MM.1S (cell line): ENCODE results near the gene RPTOR.

Experiments used
- EZH2 ChIP-seq: fragments of 300-600 bp; sonication (generic); optimal IDR thresholded peaks from 2 replicates; pipeline ENCODE3; 2017; ENCODE audit warnings: low read depth, mild to moderate bottlenecking, antibody characterized with exemption, low read length, mixed read lengths
- TF ChIP-seq, protein P1 (sequence below): fragments of 300-600 bp; sonication (generic); IDR thresholded peaks from 2 replicates; pipeline ENCODE4 v1.5.1; 2016; ENCODE audit warnings: antibody characterized with exemption, low read length, mixed read lengths

DNA sequence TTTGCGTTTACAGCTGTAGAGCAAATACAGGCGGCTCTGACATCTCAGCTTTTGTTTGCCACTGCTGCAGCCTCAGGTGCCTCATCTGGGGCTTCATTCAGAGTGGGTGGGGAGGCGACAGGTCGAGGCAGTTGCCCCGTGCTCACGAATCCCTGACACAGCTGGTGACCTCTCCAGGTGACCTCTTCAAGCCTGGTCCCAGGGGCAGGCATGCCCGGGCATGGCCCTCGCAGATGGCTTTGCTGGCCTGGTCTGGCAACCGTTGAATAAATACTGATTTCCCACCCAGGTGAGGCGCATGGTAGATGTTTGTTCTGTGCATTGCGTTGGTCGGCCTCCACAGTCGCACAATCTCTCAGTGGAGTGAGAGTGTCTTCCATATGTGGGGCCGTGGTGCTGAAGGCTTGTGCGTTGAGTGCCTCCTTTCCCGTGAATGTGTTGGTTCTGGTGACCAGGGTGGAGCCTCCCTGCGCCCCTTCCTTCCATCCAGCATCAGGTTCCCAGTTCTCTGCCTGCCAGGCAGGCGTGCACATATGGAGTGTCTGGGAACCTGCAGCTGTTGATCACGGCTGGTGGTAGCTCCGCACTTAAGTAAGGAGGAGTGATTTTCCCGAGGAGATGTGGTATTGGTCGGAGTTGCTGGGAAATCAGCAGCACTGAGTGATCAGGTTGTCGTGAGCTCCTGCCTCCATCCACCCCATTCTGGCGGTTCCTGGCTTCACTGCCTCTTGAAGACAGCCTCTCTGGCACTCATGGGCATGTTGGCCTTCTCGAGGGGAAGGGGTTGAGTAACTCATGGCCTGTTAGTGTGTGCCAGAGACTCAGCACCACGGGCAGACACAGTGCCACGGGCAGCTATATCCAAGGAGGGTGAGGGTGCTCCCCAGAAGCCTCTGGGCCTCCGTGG lies 149.7 kb downstream of the RPTOR start:
- TF ChIP-seq, protein P1, sequence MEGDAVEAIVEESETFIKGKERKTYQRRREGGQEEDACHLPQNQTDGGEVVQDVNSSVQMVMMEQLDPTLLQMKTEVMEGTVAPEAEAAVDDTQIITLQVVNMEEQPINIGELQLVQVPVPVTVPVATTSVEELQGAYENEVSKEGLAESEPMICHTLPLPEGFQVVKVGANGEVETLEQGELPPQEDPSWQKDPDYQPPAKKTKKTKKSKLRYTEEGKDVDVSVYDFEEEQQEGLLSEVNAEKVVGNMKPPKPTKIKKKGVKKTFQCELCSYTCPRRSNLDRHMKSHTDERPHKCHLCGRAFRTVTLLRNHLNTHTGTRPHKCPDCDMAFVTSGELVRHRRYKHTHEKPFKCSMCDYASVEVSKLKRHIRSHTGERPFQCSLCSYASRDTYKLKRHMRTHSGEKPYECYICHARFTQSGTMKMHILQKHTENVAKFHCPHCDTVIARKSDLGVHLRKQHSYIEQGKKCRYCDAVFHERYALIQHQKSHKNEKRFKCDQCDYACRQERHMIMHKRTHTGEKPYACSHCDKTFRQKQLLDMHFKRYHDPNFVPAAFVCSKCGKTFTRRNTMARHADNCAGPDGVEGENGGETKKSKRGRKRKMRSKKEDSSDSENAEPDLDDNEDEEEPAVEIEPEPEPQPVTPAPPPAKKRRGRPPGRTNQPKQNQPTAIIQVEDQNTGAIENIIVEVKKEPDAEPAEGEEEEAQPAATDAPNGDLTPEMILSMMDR: no peak
- no peak for TF ChIP-seq EZH2
